COLO668 (cell line): Measurements from ENCODE around the gene RADIL.
A peak's percentile ranks its signal among the peaks of the same experiment; 100 is the strongest.
"Not testable (repeated sequence)": the region's sequence is repeated elsewhere in the genome, so short reads cannot be mapped to it uniquely, and the experiment has no call there.

Experiments
- DNase-seq: peaks from one replicate; lab custom pipeline; 2025; ENCODE audit not compliant: unreplicated experiment; lab: John Stamatoyannopoulos, UW

The RADIL gene

DNA sequence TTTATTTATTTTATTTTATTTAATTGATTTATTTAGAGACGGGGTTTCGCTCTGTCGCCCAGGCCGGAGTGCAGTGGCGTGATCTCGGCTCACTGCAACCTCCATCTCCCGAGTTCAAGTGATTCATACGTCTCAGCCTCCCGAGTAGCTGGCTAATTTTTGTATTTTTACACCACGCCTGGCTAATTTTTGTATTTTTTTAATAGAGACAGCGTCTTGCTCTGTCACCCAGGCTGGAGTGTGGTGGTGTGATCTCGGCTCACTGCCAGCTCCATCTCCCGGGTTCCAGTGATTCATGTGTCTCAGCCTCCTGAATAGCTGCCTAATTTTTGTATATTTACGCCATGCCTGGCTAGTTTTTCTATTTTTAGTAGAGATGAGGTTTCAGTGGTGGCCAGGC, 73.8 kb downstream of the RADIL start:
- no peak for DNase-seq

- no peak for DNase-seq
Measured at GRCh38 chr7:4809091-4809591, 74.4 kb downstream of the RADIL start.

DNA sequence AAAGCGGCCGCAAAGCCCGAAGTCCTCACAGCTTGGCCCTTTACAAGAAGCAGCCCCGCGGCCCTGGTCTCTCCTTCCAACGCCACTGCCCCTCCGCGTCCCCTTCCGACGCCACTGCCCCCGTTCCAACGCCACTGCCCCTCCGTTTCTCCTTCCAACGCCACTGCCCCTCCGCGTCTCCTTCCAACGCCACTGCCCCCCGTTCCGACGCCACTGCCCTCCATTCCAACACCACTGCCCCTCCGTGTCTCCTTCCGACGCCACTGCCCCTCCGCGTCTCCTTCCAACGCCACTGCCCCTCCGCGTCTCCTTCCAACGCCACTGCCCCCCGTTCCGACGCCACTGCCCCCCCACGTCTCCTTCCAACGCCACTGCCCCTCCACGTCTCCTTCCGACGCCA, 75.0 kb downstream of the RADIL start:
- no peak for DNase-seq

GRCh38 chr7:4808026-4808425, 75.5 kb downstream of the RADIL start:
- DNase-seq = no peak

DNA sequence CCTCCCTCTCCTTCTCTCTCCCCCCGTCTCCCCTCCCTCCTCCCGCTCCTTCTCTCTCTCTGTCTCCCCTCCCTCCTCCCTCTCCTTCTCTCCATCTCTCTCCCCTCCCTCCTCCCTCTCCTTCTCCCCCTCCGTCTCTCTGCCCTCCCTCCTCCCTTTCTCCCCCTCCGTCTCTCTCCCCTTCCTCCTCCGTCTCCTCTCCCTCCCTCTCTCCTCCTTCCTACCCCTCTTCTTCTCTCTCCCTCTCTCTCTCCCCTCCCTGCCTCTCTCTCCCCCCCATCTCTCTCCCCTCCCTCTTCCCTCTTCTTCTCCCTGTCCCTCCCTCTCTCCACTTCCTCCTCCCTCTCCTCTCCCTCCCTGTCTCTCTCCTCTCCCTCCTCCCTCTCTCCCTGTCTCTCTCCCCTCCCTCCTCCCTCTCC, 75.9 kb downstream of the RADIL start:
- no peak for DNase-seq

DNA sequence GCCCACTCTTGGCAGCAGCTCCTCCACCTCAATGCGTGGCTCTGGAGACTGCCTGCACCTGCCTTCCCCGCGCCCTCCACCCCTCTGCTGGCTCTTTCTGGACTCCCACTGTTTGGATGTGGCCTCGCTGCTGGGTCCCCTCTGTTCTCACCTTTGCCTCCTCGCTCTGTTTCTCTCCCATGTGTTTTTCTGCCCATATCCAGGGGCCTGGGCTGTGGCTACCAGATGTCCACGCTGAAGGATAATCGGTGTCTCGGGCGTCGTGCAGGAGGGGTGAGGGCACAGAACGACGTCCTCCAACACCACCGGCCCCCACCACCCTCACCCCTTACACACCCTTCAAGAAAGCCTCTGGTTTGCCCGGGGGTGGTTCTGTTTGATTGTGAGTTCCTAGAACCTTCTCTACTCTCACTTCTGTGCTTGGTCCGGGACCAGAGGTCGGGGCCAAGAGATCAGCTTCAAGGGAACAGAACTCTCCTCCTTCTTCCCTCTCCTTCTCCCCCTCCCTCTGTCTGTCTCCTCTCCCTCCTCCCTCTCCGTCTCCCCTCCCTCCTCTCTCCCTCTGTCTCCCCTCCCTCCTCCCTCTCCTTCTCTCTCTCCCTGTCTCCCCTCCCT, 76.4 kb downstream of the RADIL start:
- no peak for DNase-seq

DNA sequence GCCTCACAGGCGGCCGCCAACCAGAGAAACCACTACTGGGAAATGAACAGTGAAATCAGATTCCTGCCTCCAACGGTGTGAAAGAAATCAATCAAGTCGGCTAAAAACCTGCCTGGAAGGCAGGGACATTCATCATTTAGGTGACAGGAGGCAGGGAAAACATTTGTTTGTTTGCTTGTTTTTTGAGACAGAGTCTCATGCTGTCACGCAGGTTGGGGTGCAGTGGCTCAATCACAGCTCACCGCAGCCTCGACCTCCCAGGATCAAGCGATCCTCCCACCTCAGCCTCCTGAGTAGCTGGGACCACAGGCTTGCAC, 77.6 kb downstream of the RADIL start:
- no peak for DNase-seq

GRCh38 chr7:4805110-4805983, 78.2 kb downstream of the RADIL start:
- DNase-seq = peak; percentile 38

GRCh38 chr7:4803397-4804241, 79.9 kb downstream of the RADIL start:
- no peak for DNase-seq

GRCh38 chr7:4802577-4802976, 80.9 kb downstream of the RADIL start:
- not testable (repeated sequence) for DNase-seq

DNA sequence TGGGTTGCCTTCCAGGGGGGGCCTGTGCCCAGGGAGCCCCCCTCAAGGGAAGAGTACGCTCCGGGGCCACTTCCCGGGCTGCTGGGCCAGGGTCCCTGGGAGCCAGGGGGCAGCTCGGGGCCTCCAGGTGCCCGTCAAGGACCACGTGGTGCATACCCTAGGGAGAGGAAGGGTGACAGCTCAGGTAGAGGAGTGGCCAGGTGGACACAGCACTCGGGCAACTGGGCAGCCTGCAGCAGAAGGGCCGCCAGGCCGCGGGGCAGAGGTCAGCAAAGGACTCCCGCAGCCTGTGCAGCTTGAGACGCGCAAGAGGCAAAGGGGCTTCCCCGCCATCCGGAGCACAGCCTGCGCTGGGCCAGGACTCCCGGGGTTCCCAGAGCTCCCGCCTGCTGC, 81.7 kb downstream of the RADIL start:
- DNase-seq = no peak

- no peak for DNase-seq
Measured at GRCh38 chr7:4800926-4801838, 82.3 kb downstream of the RADIL start.

DNA sequence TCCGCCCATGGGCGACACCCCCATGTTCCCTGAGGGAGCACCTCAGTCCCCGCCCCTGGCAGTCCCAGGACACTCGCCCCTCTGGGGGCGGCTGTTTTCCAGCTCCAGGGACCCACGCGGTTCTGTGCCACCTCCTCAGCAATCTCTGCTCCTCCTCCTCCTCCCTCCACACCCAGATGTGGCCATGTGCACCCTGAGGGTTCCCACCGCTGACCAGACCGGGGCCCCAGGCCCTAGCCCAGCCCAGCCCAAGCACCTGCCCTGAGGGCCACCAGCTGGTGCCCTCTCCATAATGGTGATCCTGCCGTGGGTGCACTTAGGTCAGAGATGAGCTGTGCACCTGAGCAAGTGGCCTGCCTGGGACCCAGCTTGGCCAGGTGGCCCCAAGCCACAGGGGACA, 83.0 kb downstream of the RADIL start:
- no peak for DNase-seq

DNA sequence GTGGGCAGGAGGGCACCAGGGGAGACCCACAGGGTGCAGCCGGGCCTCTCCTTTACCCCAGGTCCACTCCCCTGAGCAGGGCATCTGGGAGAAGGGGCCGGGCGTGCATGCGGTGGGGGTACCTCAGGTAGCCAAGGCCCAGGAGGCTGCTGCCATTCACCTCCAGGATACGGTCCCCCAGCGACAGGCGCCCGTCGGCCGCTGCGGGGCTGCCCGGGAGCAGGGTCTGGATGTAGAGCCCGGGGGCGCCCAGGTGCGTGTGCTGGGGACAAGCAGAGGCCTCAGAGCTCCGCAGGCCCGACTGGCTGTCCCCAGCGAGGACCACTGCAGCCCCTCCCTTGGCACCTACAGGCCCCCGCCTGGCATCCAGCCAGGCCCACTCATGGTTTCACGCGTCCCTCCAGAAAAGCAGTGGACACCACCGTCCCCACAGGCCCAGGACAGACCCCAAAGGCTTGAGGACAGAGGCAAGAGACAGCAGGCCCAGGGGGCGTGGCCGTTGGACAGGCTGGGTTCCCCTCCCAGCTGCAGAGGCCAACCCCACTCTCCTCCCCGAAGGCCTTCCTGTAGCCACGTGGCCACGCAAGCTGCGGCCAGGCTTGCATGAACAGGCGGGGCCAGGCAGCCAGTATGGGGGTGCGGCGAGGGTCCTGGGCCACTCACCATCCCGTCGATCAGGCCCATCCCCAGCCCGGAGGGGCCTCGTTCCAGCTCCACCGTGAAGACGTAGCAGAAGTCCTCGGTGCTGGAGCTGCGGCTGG, 83.8 kb downstream of the RADIL start:
- DNase-seq = no peak

GRCh38 chr7:4798706-4799235, 84.7 kb downstream of the RADIL start:
- no peak for DNase-seq

- peak; percentile 59 for DNase-seq
Measured at GRCh38 chr7:4797858-4798705, 85.4 kb downstream of the RADIL start.

DNA sequence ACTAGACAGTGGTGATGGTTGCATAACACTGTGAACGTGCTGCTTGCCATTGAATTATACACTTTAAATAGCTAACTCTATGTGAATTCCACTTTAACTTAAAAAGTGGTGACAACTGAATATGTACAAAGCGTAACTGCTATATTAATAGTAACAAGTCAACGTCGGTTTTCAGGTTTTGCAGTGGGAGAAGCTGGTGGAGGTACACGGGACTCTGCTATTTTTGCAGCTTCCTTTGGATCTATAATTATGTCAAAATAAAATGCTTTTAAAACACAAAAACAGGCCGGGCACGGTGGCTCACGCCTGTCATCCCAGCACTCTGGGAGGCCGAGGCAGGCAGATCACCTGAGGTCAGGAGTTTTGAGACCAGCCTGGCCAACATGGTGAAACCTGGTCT, 87.1 kb downstream of the RADIL start:
- no peak for DNase-seq

- DNase-seq = no peak
Measured at GRCh38 chr7:4794591-4795350, 88.7 kb downstream of the RADIL start.
